ENCODE data around the gene DDA1.

The DDA1 gene

GRCh38 chr19:17312189-17313113 lies 3.1 kb downstream of the DDA1 start:
- no peak for DNase-seq (ENCODE audit: low spot score)

- peak; percentile 66 for DNase-seq (ENCODE audit: low spot score)
Observed at GRCh38 chr19:17314007-17314593, 4.7 kb downstream of the DDA1 start.

DNA sequence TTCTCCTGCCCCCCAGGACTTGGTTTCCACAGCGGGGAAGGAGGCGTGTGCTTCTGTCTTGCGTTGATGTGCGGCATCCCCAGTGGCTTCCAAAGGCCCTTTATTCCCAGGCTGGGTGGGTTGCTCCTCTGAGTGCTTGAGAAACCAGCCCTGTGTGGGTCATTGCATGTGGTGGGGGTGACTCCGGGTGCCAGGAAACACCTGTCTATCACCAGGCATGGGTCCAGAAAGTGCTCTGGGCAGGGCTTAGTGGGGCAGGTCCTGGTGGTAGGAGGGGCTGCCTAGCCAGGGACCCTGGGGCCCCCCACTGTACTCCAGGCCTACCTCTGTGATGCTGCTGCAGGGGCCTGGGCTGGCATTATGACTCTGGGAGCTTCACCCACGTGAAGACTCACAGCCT lies 9.6 kb downstream of the DDA1 start:
- no peak for DNase-seq (ENCODE audit: low spot score)

- DNase-seq (ENCODE audit: low spot score), result no peak
Observed at GRCh38 chr19:17319473-17320238, 10.3 kb downstream of the DDA1 start.

- no peak for DNase-seq (ENCODE audit: low spot score)
Observed at GRCh38 chr19:17320435-17320834, 11.1 kb downstream of the DDA1 start.

DNA sequence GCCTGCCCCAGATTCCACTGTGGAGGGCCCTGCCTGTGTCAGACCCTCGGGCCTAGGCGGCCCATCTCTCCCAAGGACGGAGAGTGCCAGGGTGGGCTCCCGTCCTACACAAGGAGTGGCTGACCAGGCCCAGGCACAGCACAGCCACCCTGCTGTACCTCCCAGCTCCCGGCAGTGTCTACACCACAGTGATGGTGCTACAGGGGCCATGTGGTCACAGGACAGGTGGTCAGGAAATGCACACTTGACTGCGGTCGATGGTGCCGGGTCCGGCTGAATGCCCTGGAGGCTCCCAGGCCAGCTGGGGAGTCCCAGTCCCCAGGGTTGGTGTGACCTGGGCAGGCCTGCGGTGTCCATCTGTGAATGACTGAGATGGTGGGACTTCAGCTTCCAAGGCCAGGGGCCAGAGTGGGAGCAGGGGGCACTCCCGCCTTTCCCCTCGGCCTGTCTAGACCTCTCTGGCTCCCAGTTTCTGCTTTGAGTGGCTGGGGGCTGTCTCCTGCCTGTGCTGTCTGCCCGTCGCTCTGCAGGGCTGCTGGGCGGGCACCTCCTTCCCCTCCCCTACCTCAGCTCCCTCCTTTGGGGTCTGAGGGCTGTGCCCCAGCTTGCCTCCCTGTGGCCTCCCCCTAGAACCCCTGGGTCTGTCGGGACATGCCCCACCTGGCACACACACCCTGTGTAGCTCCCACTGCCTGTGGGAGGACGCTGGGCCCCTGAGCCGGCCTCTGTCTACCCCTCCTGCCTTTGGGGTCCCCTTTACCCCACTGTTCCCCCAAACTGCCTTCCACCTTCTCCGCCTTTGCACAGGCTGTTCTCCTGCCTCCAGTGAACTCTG lies 12.5 kb downstream of the DDA1 start:
- DNase-seq (ENCODE audit: low spot score), result no peak

DNA sequence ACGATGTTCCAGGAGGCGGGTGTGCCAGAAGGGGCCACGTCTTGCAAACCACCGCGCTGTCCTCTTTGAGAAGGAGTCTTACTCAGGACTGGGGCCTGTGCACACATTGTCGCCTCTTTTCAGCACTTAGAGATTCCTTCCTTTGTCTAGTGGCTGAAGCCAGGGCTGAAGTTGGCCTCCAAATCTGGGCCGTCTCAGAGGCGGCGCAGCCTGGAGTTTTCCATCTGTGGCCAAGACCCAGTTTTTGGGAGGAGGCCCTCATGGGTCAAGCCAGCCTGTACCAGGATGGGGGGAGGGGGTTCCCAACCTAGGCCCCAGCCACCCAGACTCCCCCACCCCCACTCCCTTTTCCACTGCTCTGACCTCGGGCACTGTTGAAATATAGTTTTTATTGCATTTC lies 13.5 kb downstream of the DDA1 start:
- DNase-seq (ENCODE audit: low spot score), result no peak

DNA sequence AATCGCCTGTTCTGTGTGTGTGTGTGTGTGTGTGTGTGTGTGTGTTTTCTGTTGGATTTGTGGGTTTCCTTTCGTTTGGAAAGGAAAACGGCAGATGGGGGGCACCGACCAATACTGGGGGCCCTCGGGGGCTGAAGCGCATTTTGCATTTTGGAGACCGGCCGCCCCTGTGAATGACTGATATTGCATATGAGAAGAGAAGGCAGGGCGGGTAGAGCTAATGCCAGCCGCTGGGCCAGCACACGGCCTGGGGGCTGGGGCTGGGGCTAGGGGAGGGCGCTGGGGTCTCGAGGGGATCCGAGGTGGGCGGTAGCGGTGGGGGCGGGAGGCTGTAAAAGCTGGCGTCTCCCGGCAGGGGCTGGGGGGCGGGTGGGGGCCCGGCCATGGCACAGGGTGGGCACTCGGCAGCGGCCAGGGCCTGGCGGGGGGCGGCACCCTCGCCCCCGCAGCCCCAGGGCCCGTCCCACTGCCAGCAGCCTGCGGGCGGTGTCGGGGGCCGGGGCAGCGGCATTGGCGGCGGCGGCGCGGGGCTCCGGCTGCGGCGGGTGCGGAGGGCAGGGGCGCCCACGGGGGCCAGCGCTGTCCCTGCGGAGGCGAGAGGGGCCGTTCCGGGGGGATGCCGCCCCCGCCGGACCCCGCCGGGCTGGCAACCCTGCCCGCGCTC lies 14.1 kb downstream of the DDA1 start:
- DNase-seq (ENCODE audit: low spot score), result no peak

DNA sequence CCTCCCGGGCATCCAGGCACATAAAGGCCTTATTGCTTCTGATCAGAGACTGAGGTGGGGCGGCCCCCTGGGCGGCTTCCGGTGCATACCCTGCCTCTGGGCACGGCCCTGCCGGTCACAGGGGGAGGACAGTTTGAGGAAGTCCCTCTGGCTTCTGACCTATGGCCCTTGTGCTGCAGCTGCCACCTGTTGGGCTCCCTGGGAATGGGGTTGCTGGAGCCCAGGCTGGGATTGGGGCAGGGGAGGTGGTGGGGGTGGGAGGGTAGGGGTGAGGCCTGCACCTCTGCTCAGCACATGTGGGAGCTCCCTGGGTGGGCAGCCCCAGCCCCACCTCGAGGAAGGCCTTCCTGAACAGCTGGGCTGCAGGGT lies 14.6 kb downstream of the DDA1 start:
- no peak for DNase-seq (ENCODE audit: low spot score)

DNA sequence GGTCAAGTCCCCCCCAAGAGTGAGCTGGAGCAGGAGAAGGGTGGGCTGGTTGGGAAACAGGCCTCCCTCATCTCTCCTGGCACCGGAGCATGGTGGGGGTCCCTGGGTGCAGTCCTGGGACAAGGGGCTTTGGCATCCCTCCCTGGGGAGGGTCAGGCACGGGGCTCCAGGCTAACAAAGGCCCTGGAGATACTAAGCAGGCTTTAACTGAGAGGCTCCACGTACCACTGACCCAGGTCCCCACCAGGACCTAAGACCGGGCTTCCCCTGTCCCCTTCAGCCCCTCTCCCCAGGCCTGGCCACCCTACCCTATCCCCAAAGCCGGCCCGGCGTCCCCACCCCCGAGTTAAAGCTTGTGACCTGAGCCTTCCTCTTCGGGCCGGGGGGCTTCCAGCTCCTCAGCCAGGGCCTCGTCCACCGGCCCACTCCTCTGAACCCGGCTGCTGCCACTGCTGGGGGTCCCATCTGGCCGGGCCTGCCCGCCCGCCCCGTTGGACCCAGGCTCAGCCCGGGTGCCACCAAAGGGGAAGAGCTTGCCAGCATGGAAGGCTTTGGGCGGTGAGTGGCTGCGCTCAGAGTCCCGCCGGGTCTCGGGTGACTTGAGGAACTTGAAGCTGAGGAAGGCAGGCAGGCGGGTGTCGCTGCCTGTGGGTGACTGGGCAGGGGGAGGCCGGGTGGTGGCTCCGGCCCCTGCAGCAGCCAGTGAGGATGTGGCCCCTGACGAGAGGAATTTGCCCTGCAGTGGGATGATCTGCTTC lies 15.2 kb downstream of the DDA1 start:
- DNase-seq (ENCODE audit: low spot score), result no peak

GRCh38 chr19:17325133-17325532 lies 15.8 kb downstream of the DDA1 start:
- DNase-seq (ENCODE audit: low spot score), result no peak

DNA sequence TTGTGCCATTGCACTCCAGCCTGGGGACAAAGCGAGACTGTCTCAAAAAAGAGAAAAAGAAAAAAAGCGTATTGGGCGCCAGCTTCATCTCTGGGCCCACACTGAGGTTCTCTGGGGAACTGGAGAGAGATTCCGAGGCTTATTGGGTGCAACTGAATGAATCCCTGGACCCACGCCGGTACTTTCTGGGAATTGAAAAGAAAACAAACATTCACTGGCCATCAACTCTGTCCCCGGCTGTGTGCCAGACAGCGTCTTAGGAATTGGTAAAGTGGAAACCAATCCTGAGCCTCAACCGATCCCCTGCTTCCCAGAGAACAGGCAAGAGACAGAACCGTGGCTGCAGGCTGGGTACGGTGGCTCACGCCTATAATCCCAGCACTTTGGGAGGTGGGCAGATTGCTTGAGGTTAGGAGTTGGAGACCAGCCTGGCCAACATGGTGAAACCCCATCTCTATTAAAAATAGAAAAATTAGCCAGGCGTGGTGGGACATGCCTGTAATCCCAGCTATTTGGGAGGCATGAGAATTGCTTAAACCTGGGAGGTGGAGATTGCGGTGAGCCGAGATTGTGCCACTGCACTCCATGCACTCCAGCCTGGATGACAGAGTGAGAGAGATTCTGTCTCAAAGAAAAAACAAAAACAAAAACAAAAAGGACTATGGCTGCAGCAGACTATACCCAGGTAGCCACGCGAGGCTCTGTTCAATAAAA lies 16.7 kb downstream of the DDA1 start:
- DNase-seq (ENCODE audit: low spot score), result no peak

DNA sequence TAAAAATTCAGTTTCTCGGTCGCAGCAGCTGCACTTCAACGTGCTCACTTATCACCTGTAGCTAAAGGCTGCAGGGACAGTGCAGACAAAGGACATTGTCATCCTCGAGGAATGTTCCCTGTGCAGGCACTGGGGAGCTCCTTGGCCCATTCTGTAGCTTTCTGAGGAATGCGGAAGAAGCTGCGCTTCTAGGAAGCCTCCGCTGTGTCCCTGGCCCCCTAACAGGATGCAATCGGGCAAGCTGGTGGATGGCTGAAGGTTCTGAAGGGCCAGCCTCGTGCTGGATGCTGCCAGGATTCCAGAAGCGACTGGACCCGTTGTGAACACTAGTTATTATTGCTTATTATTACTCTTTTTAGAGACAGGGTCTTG lies 17.2 kb downstream of the DDA1 start:
- DNase-seq (ENCODE audit: low spot score), result no peak

- DNase-seq (ENCODE audit: low spot score), result no peak
Observed at GRCh38 chr19:17327068-17327653, 17.8 kb downstream of the DDA1 start.

GRCh38 chr19:17327654-17328516 lies 18.5 kb downstream of the DDA1 start:
- DNase-seq (ENCODE audit: low spot score), result no peak

DNA sequence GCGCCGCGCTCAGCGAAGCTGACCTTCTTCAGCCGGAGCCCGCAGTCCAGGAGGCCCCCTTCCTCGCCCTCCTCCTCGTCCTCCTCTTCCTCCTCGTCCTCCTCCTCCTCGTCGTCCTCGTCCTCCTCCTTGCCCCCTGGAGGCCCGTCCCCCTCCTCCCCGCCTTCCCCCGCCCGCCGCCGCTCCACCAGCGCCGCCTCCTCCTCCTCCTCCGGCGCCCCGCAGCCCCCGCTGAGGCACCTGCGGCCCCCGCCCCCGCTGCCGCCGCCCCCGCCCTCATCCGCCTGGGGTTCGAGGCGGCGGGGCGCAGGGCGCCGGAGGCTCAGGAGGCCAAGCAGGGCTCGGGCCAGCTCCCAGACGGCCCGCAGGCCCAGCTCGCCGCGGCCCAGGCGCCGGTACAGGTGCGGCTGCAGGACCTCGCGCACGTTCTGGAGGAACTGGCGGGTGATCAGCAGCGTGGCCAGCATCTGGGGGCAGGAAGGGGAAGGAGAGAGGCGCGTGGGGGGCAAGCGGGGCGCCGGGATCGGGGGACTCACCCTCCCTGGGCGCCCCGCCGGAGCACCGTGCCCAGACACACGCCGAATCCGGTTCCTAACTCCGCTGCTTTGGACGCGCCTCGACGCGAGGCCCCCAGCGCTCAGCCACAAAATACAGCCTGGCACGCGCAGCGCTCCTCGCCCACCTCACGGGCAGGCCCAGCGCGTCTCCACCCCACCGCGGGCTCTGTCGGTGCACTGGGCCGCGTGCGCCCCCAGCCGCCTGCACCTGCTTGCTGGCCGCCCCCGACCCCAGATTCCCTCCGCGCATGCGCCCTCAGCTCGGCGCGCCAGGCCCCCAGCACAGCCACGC lies 19.4 kb downstream of the DDA1 start:
- DNase-seq (ENCODE audit: low spot score), result no peak

DNA sequence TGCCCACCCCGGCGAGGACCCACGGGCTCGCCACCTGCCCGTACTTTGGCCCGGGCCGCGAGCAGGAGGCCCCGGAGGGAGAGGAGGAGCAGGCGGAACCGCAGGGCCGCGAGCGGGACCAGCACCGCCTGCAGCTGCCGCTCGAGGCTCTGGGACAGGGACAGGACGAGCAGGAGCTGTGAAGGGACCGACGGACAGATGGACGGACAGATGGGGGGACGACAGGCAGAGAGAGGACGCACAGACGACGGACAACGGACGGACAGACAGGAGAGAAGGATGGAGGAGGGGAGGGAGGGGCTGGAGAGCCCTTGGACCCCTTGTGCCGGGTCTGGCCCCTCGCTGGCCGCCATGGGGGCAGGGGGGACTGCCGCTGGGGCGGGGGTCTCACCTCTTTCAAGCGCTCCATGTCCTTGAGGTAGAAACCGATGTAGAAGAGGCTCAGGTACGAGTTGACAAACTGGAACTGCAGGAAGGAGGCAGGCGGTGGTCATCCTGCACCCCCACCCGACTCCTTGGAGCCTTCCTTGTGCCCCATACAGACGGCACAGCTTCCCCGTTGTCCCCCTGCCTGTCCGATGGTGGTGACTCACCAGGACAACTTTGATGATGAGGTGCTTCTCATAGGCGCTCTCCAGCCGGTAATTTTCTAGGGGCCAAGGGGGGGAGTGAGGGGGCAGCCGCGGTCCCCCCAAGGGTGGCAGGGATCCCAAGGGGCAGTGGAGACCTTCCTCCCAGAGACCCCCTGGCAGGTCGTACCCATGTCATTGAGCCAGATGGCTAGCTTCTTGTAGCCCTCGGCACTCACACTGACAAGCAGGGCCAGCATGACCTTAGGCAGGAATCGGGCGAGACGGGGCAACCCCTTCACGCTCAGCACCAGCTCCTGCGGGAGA lies 20.3 kb downstream of the DDA1 start:
- DNase-seq (ENCODE audit: low spot score), result no peak
